Activated CD4-positive, alpha-beta T cell treated with anti-CD3 and anti-CD28 coated beads for 24 hours (primary cell): ENCODE data around the gene EVA1A.

Source experiments
- DNase-seq, 2 donors: peaks; one replicate each; pipeline ENCODE4 v3.0.0-alpha.2; 2020; ENCODE audit warnings: low read depth in 2 of 2

EVA1A gene

GRCh38 chr2:75563591-75563990 lies 2.9 kb upstream of the EVA1A start:
- DNase-seq: no peak

- DNase-seq: no peak
Observed at GRCh38 chr2:75562513-75562864, 1.8 kb upstream of the EVA1A start.

- DNase-seq: no peak
Observed at GRCh38 chr2:75561566-75562512, 1.1 kb upstream of the EVA1A start.

GRCh38 chr2:75560022-75560767 lies 544 bp downstream of the EVA1A start:
- no peak for DNase-seq

GRCh38 chr2:75559680-75560021 lies 1.1 kb downstream of the EVA1A start:
- no peak for DNase-seq

GRCh38 chr2:75558786-75559679 lies 1.7 kb downstream of the EVA1A start:
- no peak for DNase-seq

GRCh38 chr2:75558136-75558535 lies 2.6 kb downstream of the EVA1A start:
- no peak for DNase-seq

- no peak for DNase-seq
Observed at GRCh38 chr2:75557474-75558133, 3.1 kb downstream of the EVA1A start.

GRCh38 chr2:75556679-75557366 lies 3.9 kb downstream of the EVA1A start:
- DNase-seq: no peak

- DNase-seq: no peak
Observed at GRCh38 chr2:75555701-75556100, 5.0 kb downstream of the EVA1A start.

GRCh38 chr2:75553935-75554531 lies 6.7 kb downstream of the EVA1A start:
- DNase-seq: no peak

GRCh38 chr2:75552222-75552621 lies 8.5 kb downstream of the EVA1A start:
- DNase-seq: no peak

GRCh38 chr2:75551434-75551833 lies 9.3 kb downstream of the EVA1A start:
- DNase-seq: no peak

GRCh38 chr2:75549401-75550253 lies 11.1 kb downstream of the EVA1A start:
- DNase-seq: no peak

GRCh38 chr2:75548036-75548573 lies 12.6 kb downstream of the EVA1A start:
- no peak for DNase-seq

- DNase-seq: no peak
Observed at GRCh38 chr2:75547345-75548035, 13.2 kb downstream of the EVA1A start.

GRCh38 chr2:75545922-75546321 lies 14.8 kb downstream of the EVA1A start:
- DNase-seq: no peak

- no peak for DNase-seq
Observed at GRCh38 chr2:75545387-75545786, 15.4 kb downstream of the EVA1A start.

GRCh38 chr2:75543446-75543845 lies 17.3 kb downstream of the EVA1A start:
- DNase-seq: no peak
